ENCODE measurements around the gene GP1BB.

DNA sequence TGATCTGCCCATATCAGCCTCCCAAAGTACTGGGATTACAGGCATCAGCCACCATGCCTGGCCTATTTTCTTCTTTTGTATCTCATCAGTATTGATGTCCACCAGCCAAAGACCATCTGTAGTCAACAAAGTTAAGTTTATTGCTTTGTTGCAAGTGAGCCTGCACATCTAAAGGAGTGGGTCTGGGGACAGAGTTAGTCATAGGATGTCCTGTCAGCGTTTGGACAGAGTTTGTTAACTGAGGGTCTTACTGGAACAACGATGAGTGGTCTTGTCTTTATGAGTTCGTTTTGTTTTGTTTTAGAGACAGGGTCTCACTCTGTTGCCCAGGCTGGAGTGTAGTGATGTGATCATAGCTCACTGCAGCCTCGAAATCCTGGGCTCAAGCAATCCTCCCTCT, 49.7 kb upstream of the GP1BB start:
- TF ChIP-seq POLR2A (IDR thresholded peaks at IDR 0.05; ENCODE audit: low read length) (no peak), GATA1 (IDR thresholded peaks at IDR 0.05; ENCODE audit: low read depth, low read length) (no peak)
